SK-N-DZ (cell line): Measurements from ENCODE around the gene BROX.
A peak's percentile ranks its signal among the peaks of the same experiment; 100 is the strongest.
"Not testable (repeated sequence)": the region's sequence is repeated elsewhere in the genome, so short reads cannot be mapped to it uniquely, and the experiment has no call there.

Experiments used
- DNase-seq: peaks from one replicate; pipeline ENCODE4 v3.0.0-alpha.2; 2015; ENCODE audit warnings: low spot score

The BROX gene

DNA sequence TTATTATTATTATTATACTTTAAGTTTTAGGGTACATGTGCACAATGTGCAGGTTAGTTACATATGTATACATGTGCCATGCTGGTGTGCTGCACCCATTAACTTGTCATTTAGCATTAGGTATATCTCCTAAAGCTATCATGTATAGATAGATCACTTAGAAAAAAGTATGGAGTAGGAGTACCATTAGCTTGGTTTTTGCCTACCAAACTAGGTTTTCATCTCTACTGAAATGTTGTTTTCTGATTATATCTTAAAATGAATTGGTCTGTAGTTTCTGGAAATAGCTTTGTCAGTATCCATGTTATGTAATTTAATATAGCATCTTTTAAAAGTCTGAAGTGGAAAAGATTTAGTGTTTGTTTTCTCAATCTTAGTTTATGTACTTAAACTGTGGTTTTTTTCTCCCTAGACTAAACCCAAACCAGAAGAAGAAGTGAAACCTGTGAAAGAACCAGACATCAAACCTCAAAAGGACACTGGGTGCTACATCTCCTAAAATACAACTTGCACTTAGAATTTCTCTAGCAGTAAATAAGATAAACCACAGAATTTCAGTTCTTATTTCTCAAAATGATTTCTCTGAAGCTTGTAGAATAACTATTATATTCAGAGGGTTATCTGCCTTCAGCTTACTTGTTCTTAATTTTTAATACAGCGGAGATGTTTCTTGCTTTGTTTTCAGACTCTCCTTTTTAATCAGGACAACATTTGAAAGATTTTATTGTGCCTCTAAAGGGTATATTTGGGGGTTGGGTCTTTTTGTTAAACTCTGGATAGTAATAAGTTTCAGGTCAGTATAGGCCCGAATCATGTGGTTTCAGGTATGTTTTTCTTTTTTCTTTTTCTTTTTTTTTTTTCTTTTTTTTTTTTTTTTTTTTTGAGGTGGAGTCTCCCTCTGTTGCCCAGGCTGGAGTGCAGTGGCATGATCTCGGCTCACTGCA, 20.1 kb downstream of the BROX start:
- DNase-seq, result no peak

DNA sequence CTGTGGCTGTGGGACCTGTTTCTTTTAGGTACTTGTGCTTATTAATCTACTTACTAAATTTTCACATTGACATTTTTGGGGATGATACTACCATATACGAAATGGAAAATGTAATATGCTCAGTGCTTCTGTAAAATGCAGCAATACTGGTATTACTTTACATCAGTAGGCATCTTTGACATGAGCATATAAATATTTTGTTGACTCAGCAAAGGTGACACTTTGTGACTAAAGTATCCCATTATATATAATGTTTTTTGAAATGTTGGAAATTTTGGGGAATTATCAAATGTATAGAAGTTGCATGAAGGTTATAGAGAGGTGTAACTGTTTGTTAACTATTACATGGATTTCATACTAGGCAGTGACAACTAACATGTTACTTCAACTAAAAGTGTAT, 22.4 kb downstream of the BROX start:
- no peak for DNase-seq

DNA sequence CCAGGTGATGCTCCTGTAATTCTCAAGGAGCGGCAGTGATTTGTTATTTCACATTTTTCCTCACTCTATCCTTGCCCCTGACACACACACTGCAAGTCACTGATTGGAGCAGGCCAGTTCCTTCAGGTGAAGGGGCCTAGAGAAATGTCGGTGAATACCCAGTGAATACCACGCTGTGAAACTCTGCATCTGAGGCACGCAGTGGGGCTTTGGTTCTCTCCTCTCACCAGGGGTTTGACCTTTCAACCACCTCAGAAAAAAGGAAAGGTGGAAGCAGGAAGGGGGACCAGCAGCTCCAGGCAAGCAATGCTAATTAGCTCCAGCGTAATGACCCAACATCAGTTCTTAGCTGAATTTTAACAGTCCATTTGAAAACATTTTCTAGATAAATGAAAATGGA, 24.1 kb downstream of the BROX start:
- no peak for DNase-seq

DNA sequence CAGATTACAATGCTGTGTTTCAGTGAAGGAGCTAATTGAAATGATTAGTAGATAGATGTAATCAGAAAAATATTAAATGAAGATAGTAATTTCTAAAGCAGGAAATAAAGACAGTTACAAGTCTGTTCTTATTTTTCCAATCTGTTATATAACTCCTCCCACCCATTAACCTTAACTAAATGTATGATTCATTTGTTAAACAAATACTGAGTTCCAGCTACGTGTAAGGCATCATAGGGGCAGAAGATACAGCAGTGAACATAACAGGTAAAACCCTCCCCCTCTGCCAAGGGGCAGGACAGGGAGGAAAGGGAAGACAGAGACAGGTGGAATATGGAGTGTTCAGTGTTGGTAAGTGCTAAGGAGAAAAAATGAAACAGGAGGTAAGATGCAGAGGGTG, 24.6 kb downstream of the BROX start, which contains the start of gene FAM177B:
Gene FAM177B (plus strand): TSS at position 231 of the 400 bp plus-strand sequence. CDS start 9,344 bp downstream, outside the sequence.
- no peak for DNase-seq

DNA sequence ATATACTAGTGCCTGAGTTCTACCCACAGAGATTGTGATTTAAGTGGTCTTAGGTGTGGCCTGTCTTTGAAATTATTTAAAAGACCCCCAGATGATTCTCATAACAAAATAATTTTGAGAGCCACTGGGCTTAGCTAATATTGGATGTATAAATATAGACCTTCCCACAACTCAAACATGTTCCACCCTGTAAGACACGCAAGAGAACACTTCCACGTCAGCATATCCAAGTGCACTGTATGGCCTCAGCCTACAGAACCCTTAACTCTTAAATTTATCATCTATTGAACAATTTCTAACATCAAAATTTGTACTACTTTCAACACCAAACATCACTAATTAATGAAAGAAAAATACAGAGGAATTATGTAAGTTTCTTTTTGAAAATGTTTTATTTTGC, 27.1 kb downstream of the BROX start:
- no peak for DNase-seq

DNA sequence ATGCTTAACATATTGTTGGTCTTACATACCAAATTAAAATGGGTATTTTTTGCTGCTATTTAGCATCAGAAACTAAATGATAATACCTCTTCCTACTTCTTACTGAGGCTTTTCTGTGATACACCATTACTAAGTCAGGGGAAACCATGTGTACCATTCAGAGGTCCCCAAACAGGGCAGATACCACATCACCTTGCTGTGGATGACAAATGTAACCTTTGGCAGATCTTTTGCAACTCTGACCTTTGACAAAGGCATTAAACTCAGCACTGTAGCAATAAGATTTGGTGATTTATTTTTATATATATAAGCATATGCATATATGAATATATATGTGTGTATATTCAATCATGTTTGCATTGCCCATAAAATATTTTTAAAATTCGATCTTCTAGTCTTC, 27.6 kb downstream of the BROX start:
- DNase-seq, result no peak

DNA sequence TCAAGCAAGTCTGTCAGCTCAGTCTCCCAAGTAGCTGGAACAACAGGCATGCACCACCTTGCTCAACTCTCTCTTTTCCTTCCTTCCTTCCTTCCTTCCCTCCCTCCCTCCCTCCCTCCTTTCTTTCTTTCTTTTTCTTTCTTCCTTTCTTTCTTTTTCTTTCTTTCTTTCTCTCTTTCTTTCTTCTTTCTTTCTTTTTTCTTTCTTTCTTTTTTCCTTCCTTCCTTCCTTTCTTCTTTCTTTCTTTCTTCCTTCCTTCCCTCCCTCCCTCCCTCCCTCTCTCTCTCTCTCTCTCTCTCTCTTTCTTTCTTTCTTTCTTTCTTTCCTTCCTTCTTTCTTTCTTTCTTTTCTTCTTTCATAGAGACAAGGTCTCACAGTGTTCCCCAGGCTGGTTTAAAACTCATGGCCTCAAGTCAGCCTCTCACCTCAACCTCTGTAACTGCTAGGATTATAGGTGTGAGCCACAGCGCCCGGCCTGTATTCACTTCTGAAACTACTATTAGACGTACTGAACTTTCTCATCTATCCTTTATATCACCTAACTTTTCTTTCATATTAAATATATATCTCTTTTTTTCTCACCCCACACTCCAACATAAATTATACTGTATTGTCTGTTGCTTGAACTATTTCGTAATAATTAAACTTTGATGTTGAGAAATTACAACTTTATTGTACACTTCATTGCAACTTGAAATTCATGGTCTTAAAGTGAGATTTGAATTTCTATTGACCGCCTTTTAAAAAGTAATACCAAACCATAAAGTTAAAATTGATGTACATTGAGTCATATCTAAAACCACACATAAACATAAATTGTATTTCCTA, 29.5 kb downstream of the BROX start:
- DNase-seq, result not testable (repeated sequence)

DNA sequence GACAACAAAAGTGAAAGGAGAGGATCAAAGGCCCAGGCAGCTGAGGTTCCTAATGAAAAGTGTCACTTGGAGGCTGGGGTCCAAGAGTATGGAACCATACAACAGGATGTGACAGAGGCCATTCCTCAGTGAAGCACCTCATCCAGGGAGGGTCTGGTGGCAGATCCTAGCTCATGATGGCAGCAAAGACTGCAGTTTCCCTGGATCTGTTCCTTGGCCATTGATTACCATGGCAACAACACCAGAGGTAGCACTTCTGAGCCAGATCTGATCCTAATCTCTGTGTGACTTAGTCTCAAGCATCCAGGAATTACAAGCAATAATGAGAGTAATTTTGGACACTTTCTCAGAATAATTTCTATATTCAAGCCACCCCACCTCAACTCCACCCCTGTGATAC, 37.6 kb downstream of the BROX start:
- DNase-seq, result peak; percentile 76

DNA sequence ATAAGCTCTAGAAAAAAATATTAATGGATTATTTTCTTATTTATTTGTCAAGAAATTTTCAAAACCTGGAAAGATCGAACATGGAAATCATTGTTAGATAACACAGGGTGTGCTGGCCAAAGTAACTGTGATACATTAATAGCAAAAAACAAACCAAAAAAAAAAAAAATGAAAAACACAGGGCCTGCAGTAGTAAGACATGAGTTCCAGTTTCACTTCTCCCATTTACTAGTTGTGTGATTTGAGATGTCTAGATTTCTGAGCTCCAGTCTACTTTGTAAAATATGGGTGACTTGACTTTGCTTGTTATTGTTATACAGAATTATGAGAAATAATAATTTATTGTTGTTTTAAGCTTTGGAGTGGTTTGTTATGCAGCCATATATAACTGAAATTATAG, 38.3 kb downstream of the BROX start:
- DNase-seq, result no peak

DNA sequence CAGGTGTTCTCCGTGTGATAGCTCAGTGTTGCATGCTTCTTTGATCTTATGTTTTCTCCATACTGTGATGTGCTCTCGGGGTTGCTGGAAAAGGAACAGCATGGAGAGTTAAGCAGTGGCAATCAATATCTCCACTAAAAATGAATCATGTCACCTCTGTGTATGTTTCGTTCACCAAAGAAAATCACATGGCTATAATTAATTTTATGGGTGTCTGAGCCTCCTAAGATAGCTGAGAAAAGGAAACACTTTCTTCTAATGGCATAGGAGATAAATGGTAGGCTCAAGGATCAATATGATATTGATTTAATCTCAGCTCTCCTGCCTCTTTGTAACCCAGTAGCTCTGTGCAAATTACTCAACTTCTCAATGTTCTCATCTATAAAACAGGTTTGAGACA, 38.9 kb downstream of the BROX start:
- DNase-seq, result no peak

DNA sequence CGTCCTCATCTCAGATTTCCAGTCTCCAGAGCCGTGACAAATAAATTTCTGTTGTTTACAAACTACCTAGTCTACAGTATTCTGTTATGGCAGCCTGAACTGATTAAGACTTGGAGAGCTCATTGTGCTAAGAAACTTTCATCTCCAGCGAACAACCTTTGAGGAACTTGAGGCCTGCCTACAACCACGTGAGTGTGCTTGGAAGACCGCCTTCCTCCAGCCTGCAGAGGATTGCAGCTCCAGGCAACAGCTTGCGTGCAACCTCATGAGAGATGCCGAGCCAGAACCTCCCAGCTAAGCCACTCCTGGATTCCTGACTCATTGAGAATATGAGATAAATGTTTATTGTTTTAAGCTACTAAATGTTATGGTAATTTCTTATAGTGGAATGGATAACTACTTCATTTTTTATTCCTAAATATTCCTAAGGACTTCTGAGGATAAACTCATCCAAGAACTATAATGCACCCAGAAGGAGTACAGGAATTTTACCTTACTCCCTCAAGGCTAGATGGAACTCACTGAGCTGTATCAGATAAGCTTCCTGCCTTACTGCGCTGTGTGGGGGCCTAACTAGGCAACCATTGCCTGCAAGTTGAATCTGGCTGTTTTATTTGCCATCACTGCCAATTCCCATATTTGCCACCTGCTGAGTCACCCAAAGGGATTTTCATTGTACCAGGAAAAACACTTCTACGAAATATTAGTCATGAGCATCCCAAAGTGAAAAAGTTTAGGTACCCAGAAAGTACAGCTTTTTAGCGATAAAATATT, 42.2 kb downstream of the BROX start:
- no peak for DNase-seq

DNA sequence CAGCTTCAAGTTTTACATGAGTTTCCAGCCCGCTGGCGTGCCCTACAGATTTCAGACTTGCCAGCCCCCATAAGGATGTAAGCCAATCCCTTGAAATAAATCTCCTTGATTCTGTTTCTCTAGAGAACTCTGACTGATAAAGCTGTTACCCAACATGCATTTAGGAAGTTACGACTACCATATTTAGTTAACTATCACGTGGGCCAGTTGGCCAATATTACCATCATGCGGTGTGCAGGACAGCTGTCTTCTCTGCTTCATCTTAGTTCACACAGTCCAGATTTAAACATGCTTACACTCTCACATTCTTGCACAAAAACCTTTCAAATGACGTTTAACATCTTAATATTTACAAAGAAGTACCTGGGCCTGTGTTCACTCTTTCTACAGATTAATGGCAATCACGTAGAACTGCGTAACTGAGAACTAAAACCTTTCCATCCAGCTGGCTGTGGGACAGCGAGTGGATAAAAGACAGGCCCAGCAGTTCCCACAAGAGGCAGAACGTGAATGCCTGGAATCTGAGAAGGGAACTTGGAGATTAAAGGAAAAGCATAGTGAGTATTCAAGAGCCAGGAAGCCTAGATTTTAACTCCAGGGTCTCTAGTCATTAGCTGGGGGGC, 45.4 kb downstream of the BROX start:
- no peak for DNase-seq

DNA sequence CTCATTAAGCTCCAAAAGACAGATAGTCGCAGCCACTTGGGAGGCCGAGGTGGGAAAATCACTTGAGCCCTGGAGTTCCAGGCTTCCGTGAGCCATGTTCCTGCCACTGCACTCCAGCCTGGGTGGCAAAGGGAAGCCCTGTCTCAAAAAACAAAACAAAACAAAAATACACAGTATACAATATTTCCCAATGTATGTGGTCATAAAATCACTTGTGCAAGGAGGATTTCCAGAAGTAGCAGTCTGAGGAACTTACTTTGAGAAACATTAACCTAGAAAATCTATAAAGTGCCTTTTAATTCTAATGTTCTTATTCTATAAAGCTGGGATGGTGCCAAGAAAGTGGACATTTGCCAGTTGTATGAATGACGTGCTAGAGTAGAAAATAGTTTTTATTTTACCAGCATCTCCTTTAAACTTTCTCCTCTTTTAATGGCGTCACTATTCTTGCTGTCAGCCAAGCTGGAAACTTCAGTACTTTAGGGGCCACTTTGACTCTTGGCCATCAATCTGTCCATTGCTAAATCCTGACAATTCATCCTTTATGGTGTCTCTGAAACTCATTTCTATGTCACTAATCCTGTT, 47.2 kb downstream of the BROX start:
- no peak for DNase-seq

DNA sequence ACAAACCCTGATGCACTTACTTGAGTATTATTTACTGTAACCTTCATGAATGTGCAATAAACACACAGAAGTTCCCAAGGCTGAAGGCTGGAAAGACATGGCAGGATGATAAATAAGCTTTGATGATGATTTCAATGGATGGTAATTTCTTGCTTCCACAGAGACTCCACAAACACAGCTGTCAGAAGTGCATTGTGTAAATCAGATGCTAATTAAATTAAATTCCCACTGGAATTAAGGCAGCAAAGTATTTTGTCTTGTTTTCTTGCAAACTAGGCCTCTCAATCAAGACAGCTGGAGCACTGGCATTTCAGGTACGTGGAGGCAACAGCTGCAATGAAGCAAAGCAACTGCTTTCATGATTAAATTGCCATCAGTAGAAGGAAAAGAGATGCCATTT, 48.7 kb downstream of the BROX start:
- DNase-seq, result peak; percentile 38

DNA sequence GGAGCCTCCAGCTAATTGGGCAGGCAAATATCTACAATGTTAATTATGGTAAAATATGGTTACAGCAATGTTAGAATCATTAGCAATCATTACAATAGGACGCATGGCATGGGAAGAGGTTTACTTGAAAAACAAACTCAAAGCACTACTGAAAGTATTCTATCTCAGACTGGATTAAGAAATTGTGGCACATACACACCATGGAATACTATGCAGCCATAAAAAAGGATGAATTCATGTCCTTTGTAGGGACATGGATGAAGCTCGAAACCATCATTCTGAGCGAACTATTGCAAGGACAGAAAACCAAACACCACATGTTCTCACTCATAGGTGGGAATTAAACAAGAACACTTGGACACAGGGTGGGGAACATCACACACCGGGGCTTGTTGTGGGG, 49.8 kb downstream of the BROX start:
- DNase-seq, result not testable (repeated sequence)

DNA sequence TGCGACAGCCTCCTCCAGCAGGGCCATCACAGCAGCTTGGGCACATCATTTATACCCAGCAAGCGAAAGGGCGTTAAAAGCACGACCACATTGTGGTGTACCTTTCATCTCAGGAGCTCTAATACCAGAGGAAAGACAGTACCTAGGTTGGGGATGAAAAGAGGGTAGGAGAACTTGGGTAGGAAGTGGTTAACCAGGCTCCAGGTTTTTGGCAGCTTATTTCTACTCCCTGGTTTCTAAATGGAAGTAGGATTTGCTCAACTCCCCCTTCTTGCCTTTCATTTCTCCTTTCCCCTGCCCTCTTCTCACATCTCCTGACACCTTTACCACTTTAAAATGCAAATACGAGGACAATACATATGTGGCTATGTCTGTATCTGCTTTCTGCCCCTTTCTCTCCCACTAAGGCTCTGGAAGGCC, 54.8 kb downstream of the BROX start:
- DNase-seq, result no peak

DNA sequence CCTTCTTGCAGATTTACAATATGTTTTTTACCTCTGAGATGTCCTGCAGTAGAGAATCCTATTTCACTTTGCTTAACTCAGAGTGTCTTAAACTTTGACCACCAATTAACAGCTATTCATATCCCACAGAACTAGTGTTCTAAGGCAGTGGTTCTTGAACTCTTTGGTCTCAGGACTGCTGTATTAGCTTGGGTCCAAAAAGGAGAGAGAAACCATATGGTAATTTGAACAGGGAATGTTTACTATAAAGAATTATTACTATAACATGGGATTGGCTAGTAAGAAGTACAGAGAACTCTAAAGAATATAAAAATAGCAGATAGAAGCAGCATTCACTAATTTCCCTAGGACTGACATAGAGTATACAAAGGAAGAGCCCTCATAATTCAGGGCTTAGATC, 56.2 kb downstream of the BROX start:
- no peak for DNase-seq

DNA sequence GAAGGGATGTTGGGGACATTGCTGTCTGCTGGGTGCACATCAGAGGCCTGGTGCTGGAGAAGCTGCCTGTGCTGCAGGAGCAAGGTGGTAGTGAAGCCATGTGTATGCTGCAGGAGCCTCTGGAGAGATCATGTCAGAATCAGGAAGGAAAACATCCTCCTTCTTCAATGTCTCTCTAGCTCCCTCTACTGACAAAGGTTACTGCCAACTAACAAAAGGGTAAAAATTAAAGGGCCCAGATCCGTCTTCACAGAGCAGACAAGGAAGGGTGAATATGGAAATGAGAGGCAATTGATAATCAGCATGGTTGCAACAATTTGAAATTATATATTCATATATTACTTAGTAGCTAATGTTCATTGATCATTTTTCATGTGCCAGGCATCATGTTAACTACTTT, 56.8 kb downstream of the BROX start:
- no peak for DNase-seq

DNA sequence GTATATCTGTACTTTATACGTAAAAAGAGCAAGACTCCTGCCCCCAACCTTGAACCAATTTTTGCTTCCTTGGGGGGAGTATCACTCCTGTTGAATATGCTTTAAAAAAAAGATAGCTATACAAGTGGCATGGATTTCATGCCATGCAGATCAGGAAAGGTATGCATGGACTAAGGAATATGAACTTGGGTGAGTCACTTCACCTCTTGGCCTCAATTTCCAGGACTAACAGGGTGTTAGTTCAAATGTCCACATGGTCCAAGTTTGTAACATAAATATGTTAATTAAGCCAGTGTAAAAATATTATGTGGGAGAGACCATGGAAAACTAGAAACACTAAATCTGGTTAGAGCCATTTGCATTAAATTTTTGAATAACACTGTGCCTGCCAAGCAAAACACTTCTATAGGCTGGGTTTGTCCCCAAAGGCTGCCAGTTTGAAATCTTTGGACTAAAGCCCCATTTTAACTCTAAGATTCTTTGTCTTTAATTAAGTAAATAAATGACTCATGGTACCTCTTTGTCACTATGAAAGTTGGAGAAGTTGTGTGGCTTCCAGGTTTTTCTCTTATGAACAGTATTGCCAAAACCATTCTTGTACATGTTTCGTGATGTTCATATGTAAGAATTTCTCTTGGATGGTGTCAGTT, 57.7 kb downstream of the BROX start:
- no peak for DNase-seq

DNA sequence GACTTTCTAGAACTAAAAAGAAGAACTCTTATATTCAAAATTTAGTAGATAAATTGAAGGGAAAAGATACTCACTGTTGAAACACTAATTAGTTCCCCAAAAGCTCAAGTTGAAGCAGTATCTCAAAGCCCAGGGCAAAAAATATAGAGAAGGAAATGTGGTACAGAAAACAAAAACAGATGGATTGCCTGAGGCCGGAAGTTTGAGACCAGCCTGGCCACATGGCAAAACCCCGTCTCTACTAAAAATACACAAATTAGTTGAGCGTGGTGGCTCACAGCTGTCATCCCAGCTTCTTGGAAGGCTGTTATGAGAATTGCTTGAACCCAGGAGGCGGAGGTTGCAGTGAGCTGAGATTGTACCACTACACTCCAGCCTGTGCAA, 60.6 kb downstream of the BROX start:
- no peak for DNase-seq
